NCI-H524 treated with DMSO at 0.1 percent for 48 hours (cell line): ENCODE results near the gene BRD3OS.

Experiments used
- DNase-seq: peaks from one replicate; lab custom pipeline; 2025; lab: John Stamatoyannopoulos, UW

The BRD3OS gene

GRCh38 chr9:134024828-134025605 lies at the start of gene BRD3OS:
BRD3OS (plus strand) TSS chr9:134025481; CDS start chr9:134026748, 1,267 bp downstream.
- DNase-seq: no peak

DNA sequence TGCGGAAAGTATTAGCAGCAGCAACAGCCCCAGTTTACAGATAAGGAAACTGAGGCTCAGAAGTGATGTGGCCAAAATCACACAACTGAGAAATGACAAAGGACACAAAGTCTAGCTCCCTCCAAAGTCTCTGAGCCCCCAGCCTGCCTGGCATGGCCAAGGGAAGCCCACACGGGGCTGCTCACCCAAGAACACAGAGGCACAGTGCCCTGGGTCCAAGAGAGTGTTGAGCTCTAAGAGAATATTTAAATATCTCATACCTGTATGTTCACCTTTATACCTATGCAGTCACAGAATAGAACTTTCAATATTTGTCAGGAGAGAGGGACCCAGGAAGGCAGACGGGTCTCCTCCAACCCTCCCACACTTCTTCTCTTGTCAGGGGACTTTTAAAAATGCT lies 49.8 kb upstream of the BRD3OS start:
- DNase-seq: no peak

- no peak for DNase-seq
These were observed 49.0 kb upstream of the BRD3OS start for GRCh38 chr9:133976191-133976861.

GRCh38 chr9:133976887-133977286 lies 48.4 kb upstream of the BRD3OS start:
- DNase-seq: no peak

- DNase-seq: no peak
These were observed 47.7 kb upstream of the BRD3OS start for GRCh38 chr9:133977421-133978201.

DNA sequence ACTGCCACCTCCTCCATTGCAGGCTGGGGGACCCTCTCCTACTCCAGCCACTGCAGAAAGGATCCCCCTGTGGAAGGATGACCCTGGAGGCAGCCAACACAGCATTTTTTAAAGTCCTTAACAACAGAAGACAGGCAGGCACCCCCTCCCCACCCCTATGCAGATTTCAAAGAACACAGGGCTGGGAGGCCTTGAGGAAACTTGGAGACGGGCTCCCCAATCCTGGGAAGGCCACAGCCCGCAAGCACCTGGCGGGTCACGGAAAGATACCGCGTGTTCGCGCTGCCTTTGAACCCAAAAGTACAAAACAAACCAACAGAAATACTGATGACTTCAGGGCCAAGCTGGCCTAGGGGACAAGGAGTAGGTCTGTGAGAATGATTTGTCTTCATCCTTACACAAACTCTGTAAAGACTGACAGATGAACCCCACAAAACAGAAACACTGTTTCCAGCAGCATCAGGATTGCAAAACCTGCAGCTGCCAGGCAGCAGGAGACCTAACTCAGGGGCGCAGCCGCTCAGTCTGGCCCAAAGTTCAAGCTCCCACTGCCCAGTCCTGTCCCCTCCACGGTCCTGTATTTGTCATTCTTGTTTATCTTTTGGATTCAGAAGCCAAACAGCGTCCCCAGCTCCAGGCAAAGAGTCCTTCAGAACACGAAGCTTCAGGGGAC lies 46.9 kb upstream of the BRD3OS start:
- no peak for DNase-seq

- no peak for DNase-seq
These were observed 46.4 kb upstream of the BRD3OS start for GRCh38 chr9:133978899-133979272.

DNA sequence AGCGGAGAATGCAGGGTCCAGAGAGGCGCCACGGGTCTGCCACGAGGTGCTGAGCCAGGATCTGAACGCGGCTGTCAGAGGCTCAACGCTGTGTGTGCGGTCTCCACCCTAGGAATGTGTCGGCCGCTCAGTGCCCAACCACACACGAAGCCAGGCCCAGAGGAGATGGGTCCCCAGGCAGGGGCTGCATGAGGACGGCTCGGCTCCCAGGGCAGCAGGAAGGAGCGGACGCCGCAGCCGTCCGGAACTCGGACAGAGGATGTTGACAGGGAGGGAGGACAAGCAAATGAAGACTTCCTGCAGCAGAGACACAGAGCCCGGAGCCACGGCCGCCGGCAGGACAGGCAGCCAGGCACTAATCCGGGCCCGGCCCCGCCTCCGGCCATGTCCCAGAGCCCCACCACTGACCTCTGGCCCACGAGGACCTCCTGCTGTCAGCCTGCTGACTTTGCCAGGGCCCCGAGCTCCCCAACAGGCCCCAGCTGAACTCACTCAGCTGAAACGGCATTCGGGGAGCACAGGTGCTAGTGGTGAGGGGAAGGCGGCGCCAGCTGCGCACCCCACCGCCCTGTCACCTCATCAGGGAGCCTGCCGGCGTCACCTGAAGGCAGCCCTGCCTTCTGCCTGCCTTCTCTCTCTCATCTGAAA lies 45.9 kb upstream of the BRD3OS start:
- no peak for DNase-seq

- DNase-seq: no peak
These were observed 45.1 kb upstream of the BRD3OS start for GRCh38 chr9:133979921-133980863.

- DNase-seq: no peak
These were observed 44.3 kb upstream of the BRD3OS start for GRCh38 chr9:133980864-133981588.

- no peak for DNase-seq
These were observed 43.7 kb upstream of the BRD3OS start for GRCh38 chr9:133981589-133981957.

DNA sequence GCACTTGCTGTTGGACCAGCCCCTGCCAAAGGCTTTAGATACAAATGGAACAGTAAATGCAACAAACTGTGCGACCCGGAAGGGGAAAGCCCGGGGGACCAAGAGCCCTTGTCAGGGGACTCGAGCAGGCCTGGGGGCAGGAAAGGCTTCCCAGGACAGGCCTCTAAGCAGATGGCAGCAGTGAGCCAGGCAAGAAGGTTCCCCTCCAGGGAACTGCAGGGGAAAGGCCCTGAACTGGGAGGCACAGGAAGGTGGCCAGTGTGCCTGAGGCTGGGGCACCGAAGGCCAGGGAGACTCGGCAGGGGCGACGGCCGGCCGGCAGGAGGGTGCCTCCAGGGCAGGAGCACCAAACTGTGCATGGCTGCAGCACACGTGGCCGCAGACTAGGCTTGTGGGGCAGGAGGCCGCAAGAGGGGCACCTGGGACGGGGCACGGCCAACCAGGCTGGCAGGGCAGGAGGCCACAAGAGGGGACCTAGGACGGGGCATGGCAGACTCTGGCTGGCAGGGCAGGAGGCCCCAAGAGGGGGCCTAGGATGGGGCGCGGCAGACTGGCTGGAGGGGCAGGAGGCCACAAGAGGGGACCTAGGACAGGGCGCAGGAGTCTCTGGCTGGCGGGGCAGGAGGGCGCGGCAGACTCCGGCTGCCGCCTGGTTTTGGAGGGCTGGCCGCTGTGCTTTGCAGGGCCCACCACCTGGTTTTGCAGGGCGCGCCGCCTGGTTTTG lies 43.2 kb upstream of the BRD3OS start:
- DNase-seq: no peak

DNA sequence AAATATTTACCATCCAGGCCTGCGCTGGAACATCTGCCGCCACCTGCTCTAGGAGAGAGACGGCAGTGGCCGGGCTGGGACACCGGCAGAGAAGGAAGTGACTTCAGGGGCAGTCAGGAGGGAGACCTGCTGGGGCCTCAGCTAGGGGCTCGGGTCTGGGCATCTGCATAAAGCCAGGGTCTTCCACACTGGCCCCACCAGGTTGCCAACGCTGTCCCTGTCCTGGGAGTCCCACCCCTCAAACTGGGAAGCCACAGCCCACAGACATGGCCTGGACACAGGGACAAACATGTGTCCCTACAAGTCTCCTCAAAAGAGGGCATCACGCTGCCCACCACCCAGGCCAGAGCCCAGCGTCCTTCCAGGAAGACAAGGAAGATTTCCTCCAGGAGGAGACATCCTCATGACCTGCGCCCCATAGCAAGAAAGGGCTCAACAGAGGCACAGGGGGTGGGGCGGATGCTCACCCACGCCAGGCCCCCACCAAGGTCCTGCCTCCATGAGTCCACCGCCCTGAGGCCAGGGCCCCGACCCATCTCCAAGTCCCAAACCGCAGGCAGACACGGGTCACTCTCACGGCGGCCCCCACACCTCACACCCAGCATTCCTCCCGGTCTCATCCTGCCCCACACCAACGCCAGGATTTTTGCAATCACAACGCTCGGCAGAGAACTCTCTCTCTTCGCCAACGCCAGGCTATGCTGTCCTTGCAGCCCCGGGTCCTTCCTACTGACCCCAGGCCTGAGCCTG lies 42.1 kb upstream of the BRD3OS start:
- no peak for DNase-seq

- no peak for DNase-seq
These were observed 39.2 kb upstream of the BRD3OS start for GRCh38 chr9:133986061-133986460.

- no peak for DNase-seq
These were observed 38.4 kb upstream of the BRD3OS start for GRCh38 chr9:133986774-133987445.

- no peak for DNase-seq
These were observed 37.9 kb upstream of the BRD3OS start for GRCh38 chr9:133987446-133987788.

DNA sequence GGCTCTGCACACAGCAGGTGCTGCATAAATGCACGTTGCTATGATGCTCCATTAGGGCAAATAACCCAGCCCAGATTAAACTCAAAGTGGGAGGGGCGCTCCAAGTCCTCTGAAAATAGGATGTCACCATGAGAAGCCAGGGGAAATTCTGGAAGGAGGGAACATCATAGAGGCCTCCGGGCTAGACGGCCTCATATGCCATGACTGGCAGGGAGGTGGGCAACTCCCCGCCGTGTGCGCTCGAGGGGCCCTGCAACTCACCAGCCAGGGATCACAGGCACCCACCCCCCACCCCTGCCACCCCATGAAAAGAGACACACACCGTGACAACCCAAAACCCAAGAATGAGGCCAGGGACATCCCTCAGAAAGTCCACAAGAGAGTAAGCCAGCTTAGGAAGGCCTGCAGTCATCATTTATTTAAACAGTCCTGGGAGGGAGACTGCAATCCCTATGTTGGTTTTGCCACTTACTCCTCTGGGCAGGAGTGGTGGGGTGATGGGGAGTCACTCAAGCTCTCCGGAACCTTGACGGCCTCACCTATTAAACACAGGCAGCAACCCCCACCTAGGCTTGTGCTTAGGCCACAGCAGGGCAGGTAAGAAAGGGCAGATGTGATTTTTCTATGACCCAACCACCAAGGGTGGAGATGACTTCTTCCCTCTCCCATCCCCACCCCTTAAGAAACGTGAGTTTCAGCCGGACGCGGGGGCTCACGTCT lies 37.2 kb upstream of the BRD3OS start:
- DNase-seq: no peak
